H1 (cell line): ENCODE measurements around the gene UGT1A6. TPM values are rescaled to one million over a fixed set of nuclear protein-coding genes. Genes with fewer than 3 reads are reported as not detected.

Source experiments
- CTCF ChIA-PET: fragments of 300-600 bp; sonication (Branson Sonifier 250); formaldehyde crosslinking; loops from one replicate; lab custom pipeline; 2021; ENCODE audit not compliant: partially characterized antibody; lab: Charles Lee
- POLR2A ChIA-PET: fragments of 300-600 bp; sonication (Branson Sonifier 250); formaldehyde crosslinking; loops from one replicate; lab custom pipeline; 2021; ENCODE audit warnings: inconsistent platforms; ENCODE audit not compliant: partially characterized antibody; lab: Charles Lee
- DNase-seq, 2 experiments: peaks; one replicate each; pipeline versions ENCODE4 v3.0.0 to v3.0.0-alpha.2; 2010 to 2022; ENCODE audit warnings: low spot score in 2 of 2, low read depth in 1 of 2, mixed read lengths in 1 of 2
- FAIRE-seq: peaks from 2 replicates; lab custom pipeline; 2011; peaks lifted over from hg19 to GRCh38; lab: Jason Lieb, UNC
- H2AFZ ChIP-seq: 2 replicates; pipeline ENCODE4 v1.8.1; 2012; ENCODE audit warnings: low read length, inconsistent platforms
- H2AK5ac ChIP-seq: 2 replicates; pipeline ENCODE4 v1.6.1; 2013; ENCODE audit warnings: low read depth, low read length
- H2BK120ac ChIP-seq: replicated peaks from 2 replicates; pipeline ENCODE3; 2013; ENCODE audit warnings: low read depth, low read length, inconsistent platforms
- H2BK12ac ChIP-seq: 2 replicates; pipeline ENCODE4 v1.6.1; 2013; ENCODE audit warnings: low read depth, low read length
- H2BK15ac ChIP-seq: 2 replicates; pipeline ENCODE4 v1.6.1; 2013; ENCODE audit warnings: low read length
- H2BK20ac ChIP-seq: 2 replicates; pipeline ENCODE4 v1.6.1; 2013; ENCODE audit warnings: low read length
- H2BK5ac ChIP-seq: 2 replicates; pipeline ENCODE4 v1.6.1; 2013; ENCODE audit warnings: low read depth, low read length
- H3K14ac ChIP-seq: 2 replicates; pipeline ENCODE4 v1.6.1; 2013; ENCODE audit warnings: inconsistent platforms; ENCODE audit not compliant: insufficient read length
- H3K18ac ChIP-seq: 2 replicates; pipeline ENCODE4 v1.6.1; 2013; ENCODE audit warnings: low read length; ENCODE audit errors: extremely low read depth
- H3K23ac ChIP-seq: 2 replicates; pipeline ENCODE4 v1.6.1; 2013; ENCODE audit warnings: inconsistent platforms; ENCODE audit not compliant: insufficient read length
- H3K23me2 ChIP-seq: 2 replicates; pipeline ENCODE4 v1.6.1; 2013; ENCODE audit warnings: low read depth, low read length
- H3K27ac ChIP-seq: 2 replicates; pipeline ENCODE4 v1.6.1; 2011; ENCODE audit warnings: low read depth, low read length, inconsistent platforms
- H3K27me3 ChIP-seq, 4 experiments: replicated peaks in 1 of 4; 1 replicate in 1 of 4; 2 replicates in 3 of 4; pipeline versions ENCODE4 v1.6.1 to v1.8.1; 2011 to 2013; ENCODE audit warnings: low read length in 3 of 4, mild to moderate bottlenecking in 3 of 4, inconsistent platforms in 2 of 4, mixed read lengths in 2 of 4, moderate library complexity in 1 of 4; ENCODE audit not compliant: control insufficient read depth in 3 of 4, insufficient read depth in 3 of 4; ENCODE audit errors: extremely low read depth in 1 of 4
- H3K36me3 ChIP-seq, 4 experiments: 2 replicates each; pipeline versions ENCODE4 v1.6.1 to v1.8.1; 2011 to 2013; ENCODE audit warnings: mild to moderate bottlenecking in 4 of 4, low read length in 3 of 4, moderate library complexity in 2 of 4, control low read depth in 1 of 4, inconsistent platforms in 1 of 4; ENCODE audit not compliant: insufficient read depth in 4 of 4, control insufficient read depth in 2 of 4
- H3K4ac ChIP-seq: replicated peaks from 2 replicates; pipeline ENCODE3; 2013; ENCODE audit warnings: low read length, low read depth, mixed read lengths, inconsistent platforms; ENCODE audit not compliant: insufficient read length
- H3K4me1 ChIP-seq, 4 experiments: replicated peaks in 1 of 4; 1 replicate in 1 of 4; 2 replicates in 3 of 4; pipeline versions ENCODE4 v1.6.1 to v1.8.1; 2011 to 2013; ENCODE audit warnings: low read length in 3 of 4, inconsistent platforms in 2 of 4, mixed read lengths in 1 of 4; ENCODE audit not compliant: insufficient read depth in 4 of 4, control insufficient read depth in 3 of 4
- H3K4me2 ChIP-seq, 2 experiments: 2 replicates each; pipeline versions ENCODE4 v1.6.1 to v1.8.1; 2011 to 2013; ENCODE audit warnings: low read depth in 2 of 2, low read length in 2 of 2, control low read depth in 1 of 2, inconsistent platforms in 1 of 2, mild to moderate bottlenecking in 1 of 2; ENCODE audit not compliant: insufficient read depth in 1 of 2
- H3K4me3 ChIP-seq, 4 experiments: fragments of 200-600, 300-600 bp in 1 of 4; sonication (generic), shearing (Covaris generic), sonication (Bioruptor Twin) in 1 of 4; 2 replicates each; pipeline versions ENCODE4 v1.5.1 to v1.8.1; 2011 to 2016; ENCODE audit warnings: low read length in 4 of 4, low read depth in 3 of 4, control low read depth in 2 of 4, inconsistent platforms in 2 of 4, mild to moderate bottlenecking in 2 of 4, mixed read lengths in 1 of 4, moderate library complexity in 1 of 4; ENCODE audit not compliant: insufficient read depth in 2 of 4; ENCODE audit errors: extremely low read depth in 1 of 4
- H3K56ac ChIP-seq: replicated peaks from 2 replicates; pipeline ENCODE3; 2013; ENCODE audit warnings: low read depth, mild to moderate bottlenecking, mixed read lengths, low read length, inconsistent platforms; ENCODE audit not compliant: insufficient read length
- H3K79me1 ChIP-seq: 2 replicates; pipeline ENCODE4 v1.6.1; 2013; ENCODE audit warnings: low read depth, low read length, control low read depth
- H3K79me2 ChIP-seq, 2 experiments: 2 replicates each; pipeline versions ENCODE4 v1.6.1 to v1.8.1; 2012 to 2013; ENCODE audit warnings: low read length in 2 of 2, mild to moderate bottlenecking in 2 of 2, inconsistent platforms in 1 of 2; ENCODE audit not compliant: insufficient read depth in 2 of 2, control insufficient read depth in 1 of 2
- H3K9ac ChIP-seq, 4 experiments: replicated peaks in 1 of 4; 1 replicate in 1 of 4; 2 replicates in 3 of 4; pipeline versions ENCODE4 v1.6.1 to v1.8.1; 2011 to 2013; ENCODE audit warnings: low read depth in 3 of 4, low read length in 3 of 4, control low read depth in 2 of 4, mild to moderate bottlenecking in 2 of 4, moderate library complexity in 2 of 4, inconsistent platforms in 1 of 4; ENCODE audit errors: extremely low read depth in 1 of 4
- H3K9me3 ChIP-seq, 2 experiments: 2 replicates each; pipeline versions ENCODE4 v1.6.1 to v1.8.1; 2012 to 2013; ENCODE audit warnings: mild to moderate bottlenecking in 2 of 2, moderate library complexity in 2 of 2, control low read depth in 1 of 2, inconsistent platforms in 1 of 2, low read depth in 1 of 2, low read length in 1 of 2, mixed read lengths in 1 of 2; ENCODE audit not compliant: insufficient read depth in 2 of 2
- H4K20me1 ChIP-seq, 2 experiments: replicated peaks in 1 of 2; 2 replicates each; pipeline versions ENCODE3 to v1.8.1; 2011 to 2013; ENCODE audit warnings: inconsistent platforms in 2 of 2, low read length in 2 of 2, mild to moderate bottlenecking in 1 of 2; ENCODE audit not compliant: insufficient read depth in 2 of 2, control insufficient read depth in 1 of 2
- H4K5ac ChIP-seq: 2 replicates; pipeline ENCODE4 v1.6.1; 2013; ENCODE audit warnings: low read length, low read depth, mixed read lengths, inconsistent platforms; ENCODE audit not compliant: insufficient read length
- H4K8ac ChIP-seq: 2 replicates; pipeline ENCODE4 v1.8.0; 2013; ENCODE audit warnings: mild to moderate bottlenecking, moderate library complexity, low read length, inconsistent platforms; ENCODE audit not compliant: insufficient read depth; ENCODE audit errors: extremely low read depth
- H4K91ac ChIP-seq: replicated peaks from 2 replicates; pipeline ENCODE3; 2013; ENCODE audit warnings: low read length, mixed read lengths, inconsistent platforms; ENCODE audit not compliant: insufficient read length
- BACH1 ChIP-seq: IDR thresholded peaks from 2 replicates; pipeline ENCODE4 v1.6.1; 2012; ENCODE audit warnings: low read length, improper control_type of control experiment
- CBX8 ChIP-seq: fragments of 300-800, 300-1000 bp; sonication (generic); IDR thresholded peaks from 2 replicates; pipeline ENCODE4 v1.7.1; 2016; ENCODE audit warnings: low read depth, low read length, borderline replicate concordance
- CTBP2 ChIP-seq: IDR thresholded peaks from 2 replicates; pipeline ENCODE4 v1.7.0; 2011; ENCODE audit warnings: borderline replicate concordance, mild to moderate bottlenecking, moderate library complexity, mixed read lengths, low read length; ENCODE audit not compliant: insufficient read depth, insufficient read length
- NANOG ChIP-seq: IDR thresholded peaks from 2 replicates; pipeline ENCODE4 v1.6.1; 2011; ENCODE audit warnings: low read length, low read depth, mild to moderate bottlenecking, inconsistent platforms; ENCODE audit not compliant: insufficient read depth, poor library complexity, severe bottlenecking
- PHF8 ChIP-seq: fragments of 200-600 bp; sonication (generic); conservative IDR thresholded peaks from 2 replicates; pipeline ENCODE4 v1.7.1; 2012; ENCODE audit warnings: low read depth, mild to moderate bottlenecking, inconsistent platforms, low read length, moderate library complexity
- RFX5 ChIP-seq: IDR thresholded peaks from 2 replicates; pipeline ENCODE4 v1.6.1; 2011; ENCODE audit warnings: low read depth, low read length, improper control_type of control experiment, borderline replicate concordance
- SP2 ChIP-seq: IDR thresholded peaks from 2 replicates; pipeline ENCODE4 v1.6.1; 2012; ENCODE audit warnings: mild to moderate bottlenecking, low read length, inconsistent platforms
- TAF1 ChIP-seq: IDR thresholded peaks from 2 replicates; pipeline ENCODE4 v1.6.1; 2011; ENCODE audit warnings: mild to moderate bottlenecking, low read depth, low read length
- TAF7 ChIP-seq: optimal IDR thresholded peaks from 2 replicates; pipeline ENCODE3; 2011; ENCODE audit warnings: low read depth, mild to moderate bottlenecking, inconsistent platforms, low read length, moderate library complexity, borderline replicate concordance
- TBP ChIP-seq: IDR thresholded peaks from 2 replicates; pipeline ENCODE4 v1.6.1; 2011; ENCODE audit warnings: low read depth, low read length, improper control_type of control experiment
- WGBS, 2 experiments: shearing (Covaris generic) in 1 of 2; methylation state at CpG; one replicate each; pipeline versions ENCODE4 v1.1.6 to v1.1.7; 2013 to 2015; ENCODE audit warnings: low lambda C conversion rate in 2 of 2, mixed read lengths in 2 of 2, inconsistent platforms in 1 of 2, low coverage in 1 of 2, missing lambda C conversion rate in 1 of 2; ENCODE audit not compliant: insufficient replicate concordance in 2 of 2, insufficient coverage in 1 of 2, insufficient read length in 1 of 2; ENCODE audit errors: extremely low coverage in 1 of 2, missing lambda C conversion rate in 1 of 2; 5-methylcytosine and 5-hydroxymethylcytosine counted together
- polyA plus RNA-seq, 7 experiments: library from polyadenylated mRNA; depleted of rRNA in 3 of 7; stranded (reverse) in 5 of 7; unstranded in 2 of 7; fragments of >200 nt in 5 of 7; fragments of 200-250 nt in 2 of 7; gene quantifications; 1 replicate in 5 of 7; 2 replicates in 1 of 7; 4 replicates in 1 of 7; pipeline versions ENCODE4 v1.2.1 to v1.2.3, GENCODE V29; 2011 to 2013; ENCODE audit warnings: missing spikeins in 2 of 7, mixed read lengths in 2 of 7
- total RNA-seq: library from RNA; stranded (reverse); fragmentation: NEBNext Ultra II Directional; extraction: Animal tissue kit (Norgen Biotek cat#: 25700); gene quantifications from 2 replicates; pipeline ENCODE4 v1.2.1, GENCODE V29; 2021
- TF ChIP-seq, protein P1 (sequence below), 3 experiments: IDR thresholded peaks; 1 replicate in 2 of 3; 2 replicates in 1 of 3; pipeline versions ENCODE4 v1.5.1 to v1.6.1; 2011; ENCODE audit warnings: low read length in 3 of 3, mild to moderate bottlenecking in 3 of 3, inconsistent platforms in 2 of 3, low read depth in 1 of 3, moderate library complexity in 1 of 3; ENCODE audit not compliant: insufficient read depth in 1 of 3; ENCODE audit errors: control extremely low read depth in 1 of 3

UGT1A6 gene
- total and polyA plus RNA-seq, 2 of the 8 experiments (the other 6 are each of a cell fraction or from before 2014, with no cell fraction given): not detected

DNA sequence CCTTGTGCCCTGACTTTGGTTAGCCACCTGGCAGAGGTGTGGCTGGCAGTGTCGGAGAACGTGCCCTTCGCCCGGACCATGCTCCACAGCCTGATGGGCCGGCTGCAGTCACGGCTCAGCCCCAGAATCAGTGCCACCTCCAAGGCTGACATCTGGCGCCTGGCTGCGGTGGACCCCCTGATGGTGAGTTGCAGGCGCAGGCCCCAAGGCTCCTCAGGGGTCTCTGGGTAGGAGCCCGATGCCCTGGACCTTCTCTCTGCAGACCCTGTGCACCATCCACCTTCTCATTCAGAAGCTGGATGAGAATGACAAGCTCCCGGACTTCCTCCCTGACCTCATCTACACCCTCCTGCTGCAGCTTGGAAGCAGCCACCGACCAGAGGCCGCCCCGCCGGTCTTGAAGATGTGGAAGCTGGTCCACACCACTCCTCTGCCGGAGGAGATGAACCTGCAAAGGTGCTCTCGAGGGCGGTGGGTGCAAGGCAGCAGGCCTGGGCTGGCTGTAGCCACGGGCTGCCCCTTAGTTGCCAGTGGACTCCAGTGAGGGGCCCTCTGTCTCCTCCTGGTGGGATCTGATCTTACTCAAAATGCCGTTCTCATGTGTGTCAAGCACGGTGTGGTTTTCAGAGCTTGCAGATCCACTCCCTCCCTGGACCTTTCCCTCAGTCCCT lies 129.5 kb downstream of the UGT1A6 start:
- no peak overlapping the region for H3K18ac ChIP-seq
- no peaks in the 10 kb centered on the region for H3K9me3 ChIP-seq
- no peak overlapping the region for H2AK5ac ChIP-seq
- no peaks in the 10 kb centered on the region for H3K27me3 ChIP-seq
- no peak overlapping the region for H2BK15ac ChIP-seq
- H3K4me3 ChIP-seq: no peak overlapping the region
- H3K79me1 ChIP-seq: no peaks in the 10 kb centered on the region
- no peak overlapping the region for H4K91ac ChIP-seq
- no peak overlapping the region for H2BK12ac ChIP-seq
- H3K36me3 ChIP-seq: no peaks in the 10 kb centered on the region
- H2BK120ac ChIP-seq: no peak overlapping the region
- no peaks in the 10 kb centered on the region for H4K20me1 ChIP-seq
- no peak overlapping the region for H3K14ac ChIP-seq
- FAIRE-seq (no peak), DNase-seq (no peak)
- H3K9ac ChIP-seq: no peak overlapping the region
- WGBS, 2 experiments: 87% methylated on average over 21 of the region's 21 CpGs; no CpG with 5 or more reads in 1 of the 2 experiments
- H3K23ac ChIP-seq: no peak overlapping the region
- no peak overlapping the region for H3K4ac ChIP-seq
- H3K4me1 ChIP-seq: no peaks in the 10 kb centered on the region
- no peak overlapping the region for H2BK5ac ChIP-seq
- no peak overlapping the region for H4K5ac ChIP-seq
- H3K27ac ChIP-seq: no peak overlapping the region
- no peaks in the 10 kb centered on the region for H3K23me2 ChIP-seq
- H3K4me2 ChIP-seq: no peak overlapping the region
- ChIA-PET POLR2A (no interaction called here), CTCF (interaction anchor here (1.1 to 2.0 kb wide), 3 partner anchors 42 to 374 kb away, joined by 3 to 6 read pairs (median 3); no protein-coding TSS in a partner anchor)
- H3K79me2 ChIP-seq: no peaks in the 10 kb centered on the region
- H2BK20ac ChIP-seq: no peak overlapping the region
- H2AFZ ChIP-seq: no peak overlapping the region
- no peak overlapping the region for H4K8ac ChIP-seq
- no peak overlapping the region for H3K56ac ChIP-seq
- TF ChIP-seq TAF1: no peak
- no peak for TF ChIP-seq CTBP2
- no peak for TF ChIP-seq BACH1
- no peak for TF ChIP-seq TAF7
- TF ChIP-seq RFX5: no peak
- TF ChIP-seq TBP: no peak
- no peak for TF ChIP-seq SP2
- TF ChIP-seq CBX8: no peak
- TF ChIP-seq PHF8: no peak
- TF ChIP-seq, protein P1, sequence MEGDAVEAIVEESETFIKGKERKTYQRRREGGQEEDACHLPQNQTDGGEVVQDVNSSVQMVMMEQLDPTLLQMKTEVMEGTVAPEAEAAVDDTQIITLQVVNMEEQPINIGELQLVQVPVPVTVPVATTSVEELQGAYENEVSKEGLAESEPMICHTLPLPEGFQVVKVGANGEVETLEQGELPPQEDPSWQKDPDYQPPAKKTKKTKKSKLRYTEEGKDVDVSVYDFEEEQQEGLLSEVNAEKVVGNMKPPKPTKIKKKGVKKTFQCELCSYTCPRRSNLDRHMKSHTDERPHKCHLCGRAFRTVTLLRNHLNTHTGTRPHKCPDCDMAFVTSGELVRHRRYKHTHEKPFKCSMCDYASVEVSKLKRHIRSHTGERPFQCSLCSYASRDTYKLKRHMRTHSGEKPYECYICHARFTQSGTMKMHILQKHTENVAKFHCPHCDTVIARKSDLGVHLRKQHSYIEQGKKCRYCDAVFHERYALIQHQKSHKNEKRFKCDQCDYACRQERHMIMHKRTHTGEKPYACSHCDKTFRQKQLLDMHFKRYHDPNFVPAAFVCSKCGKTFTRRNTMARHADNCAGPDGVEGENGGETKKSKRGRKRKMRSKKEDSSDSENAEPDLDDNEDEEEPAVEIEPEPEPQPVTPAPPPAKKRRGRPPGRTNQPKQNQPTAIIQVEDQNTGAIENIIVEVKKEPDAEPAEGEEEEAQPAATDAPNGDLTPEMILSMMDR (IDR thresholded peaks at IDR 0.05; ENCODE audit: control extremely low read depth in 1 of 3, insufficient read depth in 1 of 3, low read depth in 1 of 3, low read length in 3 of 3): no peak
- no peak for TF ChIP-seq NANOG
